GM10248 (cell line): ENCODE data around the gene UGT1A10.

Experiments used
- CTCF ChIA-PET: fragments of 300-600 bp; sonication (Branson Sonifier 250); formaldehyde crosslinking; extraction: SDS; loops from one replicate; lab custom pipeline; 2021; ENCODE audit warnings: antibody characterized with exemption; lab: Yijun Ruan, JAX
- POLR2A ChIA-PET: fragments of 350-650 bp; sonication (Branson Sonifier 250); formaldehyde crosslinking; extraction: SDS; loops from one replicate; lab custom pipeline; 2020; ENCODE audit warnings: antibody characterized with exemption; lab: Yijun Ruan, JAX
- DNase-seq: peaks from one replicate; pipeline ENCODE4 v3.0.0; 2012; ENCODE audit errors: extremely low spot score
- TF ChIP-seq, protein P1 (sequence below): IDR thresholded peaks from 2 replicates; pipeline ENCODE4 v1.5.1; 2012; ENCODE audit warnings: mild to moderate bottlenecking, low read depth; ENCODE audit errors: extremely low read depth, missing control alignments, control extremely low read depth

UGT1A10 gene

DNA sequence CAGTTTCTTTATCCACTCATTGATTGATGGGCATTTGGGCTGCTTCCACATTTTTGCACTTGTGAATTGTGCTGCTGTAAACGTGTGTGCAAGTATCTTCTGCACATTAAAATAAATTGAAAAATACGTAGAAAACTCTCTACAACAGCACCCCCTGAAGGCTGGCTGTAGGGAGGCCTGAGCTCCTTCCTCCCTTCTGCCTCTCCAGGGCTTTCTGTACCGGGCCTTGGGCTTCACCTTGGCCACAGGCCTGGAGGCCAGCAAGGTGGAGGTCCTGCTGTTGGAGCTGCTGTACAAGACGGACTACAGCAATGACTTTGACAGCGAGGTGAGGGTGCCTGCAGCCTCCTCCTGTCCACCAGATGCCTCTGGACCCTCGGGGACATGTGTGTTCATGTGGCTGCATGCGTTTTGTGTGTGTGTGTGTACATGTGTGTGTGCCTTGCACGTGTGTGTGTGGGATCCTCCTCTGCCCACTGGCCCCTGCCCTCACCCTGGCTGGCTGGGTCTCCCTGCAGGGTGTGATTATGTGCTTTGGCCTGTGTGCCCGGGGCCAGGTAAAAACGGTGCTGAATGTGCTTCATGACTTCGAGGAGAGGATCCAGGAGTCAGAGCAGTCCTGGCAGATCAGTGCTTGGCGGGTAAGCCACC, 171.1 kb downstream of the UGT1A10 start:
- TF ChIP-seq, protein P1, sequence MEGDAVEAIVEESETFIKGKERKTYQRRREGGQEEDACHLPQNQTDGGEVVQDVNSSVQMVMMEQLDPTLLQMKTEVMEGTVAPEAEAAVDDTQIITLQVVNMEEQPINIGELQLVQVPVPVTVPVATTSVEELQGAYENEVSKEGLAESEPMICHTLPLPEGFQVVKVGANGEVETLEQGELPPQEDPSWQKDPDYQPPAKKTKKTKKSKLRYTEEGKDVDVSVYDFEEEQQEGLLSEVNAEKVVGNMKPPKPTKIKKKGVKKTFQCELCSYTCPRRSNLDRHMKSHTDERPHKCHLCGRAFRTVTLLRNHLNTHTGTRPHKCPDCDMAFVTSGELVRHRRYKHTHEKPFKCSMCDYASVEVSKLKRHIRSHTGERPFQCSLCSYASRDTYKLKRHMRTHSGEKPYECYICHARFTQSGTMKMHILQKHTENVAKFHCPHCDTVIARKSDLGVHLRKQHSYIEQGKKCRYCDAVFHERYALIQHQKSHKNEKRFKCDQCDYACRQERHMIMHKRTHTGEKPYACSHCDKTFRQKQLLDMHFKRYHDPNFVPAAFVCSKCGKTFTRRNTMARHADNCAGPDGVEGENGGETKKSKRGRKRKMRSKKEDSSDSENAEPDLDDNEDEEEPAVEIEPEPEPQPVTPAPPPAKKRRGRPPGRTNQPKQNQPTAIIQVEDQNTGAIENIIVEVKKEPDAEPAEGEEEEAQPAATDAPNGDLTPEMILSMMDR, result no peak
- DNase-seq, result no peak
- CTCF ChIA-PET, result no interaction called here
- POLR2A ChIA-PET, result no interaction called here

DNA sequence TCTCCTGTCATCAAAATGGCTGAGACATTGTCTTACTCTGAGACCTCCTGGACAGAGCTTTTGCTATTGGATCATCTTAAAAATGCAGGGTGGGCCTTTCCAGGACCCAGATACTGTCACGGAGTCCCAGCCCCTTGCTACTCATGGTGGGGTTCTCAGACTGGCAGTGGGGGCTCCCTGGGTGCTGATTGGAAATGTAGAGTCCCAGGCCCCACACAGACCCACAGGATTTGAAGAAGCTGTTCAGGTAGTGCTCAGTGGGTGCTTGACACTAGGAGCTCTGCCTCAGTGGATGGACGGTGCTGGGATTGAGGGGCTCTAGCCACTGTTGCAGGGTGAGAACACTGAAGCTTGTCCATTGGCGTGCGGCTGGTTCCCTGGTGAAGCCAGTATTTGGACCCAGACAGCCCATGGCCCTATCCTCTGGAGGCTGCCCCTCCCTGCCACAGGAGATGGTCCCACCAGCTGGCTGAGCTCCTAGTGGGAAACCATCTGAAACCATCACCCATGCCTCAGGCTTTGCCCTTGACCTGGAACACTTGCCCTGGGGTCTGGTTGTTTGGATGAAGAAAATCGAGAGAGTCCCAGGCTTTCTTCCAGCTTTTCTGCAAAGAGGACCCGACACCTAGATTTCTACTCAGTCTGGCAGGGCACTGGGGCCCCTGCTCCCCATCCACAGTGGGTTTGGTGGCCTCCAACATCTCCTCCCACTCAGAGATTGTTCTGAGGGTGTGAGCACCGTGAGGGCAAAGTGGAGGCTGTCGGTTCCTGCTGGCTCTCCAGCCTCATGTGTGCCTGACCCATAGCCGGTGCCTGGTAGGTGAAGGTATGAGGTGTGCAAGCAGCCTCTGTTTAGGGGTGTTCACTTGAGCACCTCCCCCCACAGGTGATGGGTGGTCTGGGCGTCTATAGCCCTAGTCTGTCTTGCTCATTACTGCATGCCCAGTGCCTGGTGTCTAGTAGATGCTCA, 172.0 kb downstream of the UGT1A10 start:
- ChIA-PET POLR2A (no interaction called here), CTCF (no interaction called here)
- TF ChIP-seq, protein P1, result no peak
- no peak for DNase-seq

DNA sequence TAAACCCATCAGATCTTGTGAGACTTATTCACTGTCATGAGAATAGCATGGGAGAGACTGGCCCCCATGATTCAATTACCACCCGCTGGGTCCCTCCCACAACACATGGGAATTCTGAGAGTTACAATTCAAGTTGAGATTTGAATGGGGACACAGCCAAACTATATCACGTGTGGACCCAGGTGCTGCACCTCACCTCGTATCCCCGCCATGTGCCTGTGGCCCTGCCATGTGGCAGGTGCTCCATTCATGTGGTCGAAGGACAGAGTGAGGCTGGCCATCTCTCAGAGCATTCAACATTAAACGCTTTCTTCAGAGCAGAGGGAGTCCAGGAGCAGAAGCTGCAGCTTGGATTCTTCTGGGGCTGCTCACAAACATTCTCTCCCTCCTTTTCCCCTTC, 174.1 kb downstream of the UGT1A10 start:
- TF ChIP-seq, protein P1, result no peak
- no peak for DNase-seq
- CTCF ChIA-PET, result no interaction called here
- POLR2A ChIA-PET, result no interaction called here

DNA sequence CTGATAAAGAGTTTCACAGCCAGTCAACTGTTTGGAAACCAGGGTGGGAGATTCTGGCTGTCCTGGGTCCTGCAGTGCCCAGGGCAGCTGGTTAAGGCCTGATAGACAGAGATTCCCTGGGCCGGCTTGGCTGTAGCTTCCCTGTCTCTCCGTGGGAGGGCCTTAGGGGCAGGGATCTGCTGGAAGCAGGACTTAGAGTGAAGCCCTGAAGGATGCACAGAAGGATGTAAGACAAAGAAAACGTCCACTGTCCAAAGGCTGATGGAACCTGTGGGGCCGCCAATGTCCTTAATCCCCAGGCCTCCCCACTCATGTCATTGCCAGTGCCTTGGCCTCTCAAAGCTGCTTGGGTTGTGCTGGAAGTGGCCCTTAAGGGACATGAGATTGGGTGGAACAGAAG, 174.8 kb downstream of the UGT1A10 start:
- ChIA-PET POLR2A (no interaction called here), CTCF (no interaction called here)
- TF ChIP-seq, protein P1, result no peak
- DNase-seq, result no peak

DNA sequence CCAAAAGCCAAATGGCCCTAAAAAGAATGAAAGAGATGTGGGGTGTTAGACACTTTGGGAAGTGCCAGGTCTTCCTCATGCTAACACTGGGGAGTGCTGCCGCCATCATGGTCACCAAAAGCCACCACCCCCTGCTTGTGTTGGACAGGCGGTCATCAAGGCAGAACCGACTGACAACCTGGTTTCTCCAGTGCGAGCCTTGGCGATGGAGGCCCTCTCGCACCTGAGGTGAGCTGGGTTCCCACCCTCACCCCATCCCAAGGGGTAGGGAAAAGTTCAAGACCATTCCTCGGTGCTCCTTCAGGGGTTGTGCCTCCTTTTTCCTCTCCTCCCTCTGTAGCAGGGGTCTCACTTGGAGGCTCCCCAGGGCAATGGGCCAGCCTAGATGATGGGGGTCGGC, 175.5 kb downstream of the UGT1A10 start:
- no peak for DNase-seq
- CTCF ChIA-PET, result no interaction called here
- POLR2A ChIA-PET, result no interaction called here
- TF ChIP-seq, protein P1, result no peak

DNA sequence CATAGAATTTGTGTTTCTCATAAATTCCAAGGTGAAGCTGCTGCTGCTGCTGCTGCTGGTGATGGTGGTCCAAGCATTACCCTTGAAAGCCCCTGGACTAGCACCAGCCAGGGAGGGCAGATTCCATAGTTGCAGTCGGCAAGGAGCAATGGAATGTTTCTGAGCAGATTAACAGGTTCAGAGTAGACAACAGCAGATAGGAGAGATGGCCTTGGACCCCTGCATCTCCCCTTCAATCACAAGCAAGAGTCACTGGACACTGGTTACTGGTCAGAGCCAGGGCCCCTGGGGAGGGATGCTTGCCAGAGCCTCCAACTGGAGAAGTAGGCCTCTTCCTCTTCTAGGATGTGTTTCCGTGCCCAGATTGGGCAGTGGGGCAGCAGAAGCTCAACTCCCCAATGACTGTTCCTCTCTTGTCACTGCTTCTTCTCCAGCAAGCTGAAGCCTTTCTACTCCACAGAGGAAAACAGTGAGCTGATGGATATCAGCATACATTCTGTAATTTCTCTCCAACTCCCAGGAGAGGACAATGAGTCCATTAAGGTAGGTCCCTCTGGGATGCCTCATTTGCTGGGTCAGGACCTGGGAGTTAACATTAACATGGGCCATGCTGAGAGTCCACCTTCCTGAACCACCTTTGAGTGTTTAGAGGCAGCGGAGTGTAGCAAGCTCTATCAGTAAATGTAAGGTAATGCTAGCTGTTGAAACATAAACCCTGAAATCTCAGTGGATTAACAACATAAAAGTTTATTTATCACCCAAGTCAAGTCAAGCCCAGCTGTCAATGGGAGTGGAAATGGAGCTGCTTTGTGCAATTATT, 177.2 kb downstream of the UGT1A10 start:
- ChIA-PET CTCF (interaction anchor here (1.3 to 1.5 kb wide), 2 partner anchors 19 to 45 kb away, joined by 3 read pairs; no protein-coding TSS in a partner anchor), POLR2A (no interaction called here)
- DNase-seq, result no peak
- TF ChIP-seq, protein P1, result no peak
